Measurements from ENCODE around the gene PACSIN1. TPM values are rescaled to one million over a fixed set of nuclear protein-coding genes. Genes with fewer than 3 reads are reported as not detected.

PACSIN1 gene
- total RNA-seq, 1 experiment from 2014 or later = 7.0 TPM

GRCh38 chr6:34484899-34485298 is 19.0 kb downstream of the PACSIN1 start:
- Histone ChIP-seq H3T11ph (ENCODE audit: low read length) (no peak overlapping the region), H3K4me2 (ENCODE audit: insufficient read depth, insufficient read length, low read length) (no peak overlapping the region), H2BK15ac (ENCODE audit: low read depth, low read length) (no peak overlapping the region), H3K4me1 (ENCODE audit: insufficient read depth, low read length) (no peaks in the 10 kb centered on the region; the same call in 1 of the 2 replicates), H2BK120ac (ENCODE audit: low read depth, low read length, poor library complexity, severe bottlenecking) (no peak overlapping the region), H3K27me3 (ENCODE audit: insufficient read depth, low read length) (no peaks in the 10 kb centered on the region), H3K4ac (ENCODE audit: low read depth, low read length) (no peak overlapping the region), H4K5ac (ENCODE audit: insufficient read length, low read depth, low read length) (no peak overlapping the region), H4K91ac (ENCODE audit: insufficient read length, low read depth, low read length) (no peak overlapping the region), H2BK5ac (ENCODE audit: insufficient read length, low read length) (no peak overlapping the region), H3K56ac (ENCODE audit: insufficient read length, low read depth, low read length) (no peak overlapping the region), H2AFZ (ENCODE audit: low read length) (no peak overlapping the region), H2BK12ac (ENCODE audit: insufficient read length, low read depth, low read length) (no peak overlapping the region), H2AK5ac (ENCODE audit: insufficient read length, low read length) (no peak overlapping the region), H4K20me1 (ENCODE audit: control insufficient read depth, insufficient read depth, insufficient read length) (no peaks in the 10 kb centered on the region), H3K23ac (ENCODE audit: insufficient read length, low read depth, low read length) (no peak overlapping the region), H3K79me2 (ENCODE audit: insufficient read depth, low read length) (no peaks in the 10 kb centered on the region), H4K8ac (replicated peaks; ENCODE audit: insufficient read length, low read depth, low read length) (no peak overlapping the region), H3K27ac (ENCODE audit: insufficient read length, low read depth, low read length) (no peak overlapping the region), H3K18ac (ENCODE audit: insufficient read length, low read depth, low read length) (no peak overlapping the region), H3K9me3 (ENCODE audit: control insufficient read depth, low read depth, low read length) (no peaks in the 10 kb centered on the region), H3K79me1 (ENCODE audit: insufficient read depth, low read depth, low read length, poor library complexity, severe bottlenecking) (no peaks in the 10 kb centered on the region), H3K9ac (ENCODE audit: extremely low read depth, insufficient read length, low read length) (no peak overlapping the region), H3K14ac (ENCODE audit: insufficient read depth, low read length) (no peak overlapping the region; the same call in 1 of the 2 replicates), H3K23me2 (ENCODE audit: insufficient read length, low read depth, low read length, poor library complexity, severe bottlenecking) (no peaks in the 10 kb centered on the region), H2BK20ac (ENCODE audit: low read depth, low read length, poor library complexity, severe bottlenecking) (no peak overlapping the region)
- Mint-ChIP-seq H3K27ac (peak overlapping the region in 1 of 3 experiments; percentile 85; a peak in 1 of 7 replicates), H3K4me3 (peak overlapping the region in 1 of 2 experiments; percentile 35; a peak in 2 of 5 replicates), H3K27me3 (ENCODE audit: low read depth) (no peaks in the 10 kb centered on the region), H3K36me3 (ENCODE audit: insufficient read depth in 1 of 3, low read depth in 3 of 3) (no peaks in the 10 kb centered on the region), H3K9me3 (no peaks in the 10 kb centered on the region), H3K4me1 (peaks cover 8 to 9% of the 10 kb centered on the region in 2 experiments; a peak in 3 of 4 replicates)
- TF ChIP-seq, protein P1, sequence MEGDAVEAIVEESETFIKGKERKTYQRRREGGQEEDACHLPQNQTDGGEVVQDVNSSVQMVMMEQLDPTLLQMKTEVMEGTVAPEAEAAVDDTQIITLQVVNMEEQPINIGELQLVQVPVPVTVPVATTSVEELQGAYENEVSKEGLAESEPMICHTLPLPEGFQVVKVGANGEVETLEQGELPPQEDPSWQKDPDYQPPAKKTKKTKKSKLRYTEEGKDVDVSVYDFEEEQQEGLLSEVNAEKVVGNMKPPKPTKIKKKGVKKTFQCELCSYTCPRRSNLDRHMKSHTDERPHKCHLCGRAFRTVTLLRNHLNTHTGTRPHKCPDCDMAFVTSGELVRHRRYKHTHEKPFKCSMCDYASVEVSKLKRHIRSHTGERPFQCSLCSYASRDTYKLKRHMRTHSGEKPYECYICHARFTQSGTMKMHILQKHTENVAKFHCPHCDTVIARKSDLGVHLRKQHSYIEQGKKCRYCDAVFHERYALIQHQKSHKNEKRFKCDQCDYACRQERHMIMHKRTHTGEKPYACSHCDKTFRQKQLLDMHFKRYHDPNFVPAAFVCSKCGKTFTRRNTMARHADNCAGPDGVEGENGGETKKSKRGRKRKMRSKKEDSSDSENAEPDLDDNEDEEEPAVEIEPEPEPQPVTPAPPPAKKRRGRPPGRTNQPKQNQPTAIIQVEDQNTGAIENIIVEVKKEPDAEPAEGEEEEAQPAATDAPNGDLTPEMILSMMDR (conservative IDR thresholded peaks at IDR 0.05) = no peak
- WGBS (ENCODE audit: extremely low coverage, insufficient read length, low lambda C conversion rate) = no CpG with 5 or more reads among the region's 7 CpGs
- DNase-seq = no peak
